HG02798 (cell line): ENCODE measurements around the gene COA5.

Experiments used
- ATAC-seq: cut with Tn5 transposase; IDR thresholded peaks from one replicate; pipeline ENCODE4 v1.9.1; 2021; ENCODE audit warnings: mild to moderate bottlenecking; ENCODE audit not compliant: unreplicated experiment, poor library complexity

COA5 gene

DNA sequence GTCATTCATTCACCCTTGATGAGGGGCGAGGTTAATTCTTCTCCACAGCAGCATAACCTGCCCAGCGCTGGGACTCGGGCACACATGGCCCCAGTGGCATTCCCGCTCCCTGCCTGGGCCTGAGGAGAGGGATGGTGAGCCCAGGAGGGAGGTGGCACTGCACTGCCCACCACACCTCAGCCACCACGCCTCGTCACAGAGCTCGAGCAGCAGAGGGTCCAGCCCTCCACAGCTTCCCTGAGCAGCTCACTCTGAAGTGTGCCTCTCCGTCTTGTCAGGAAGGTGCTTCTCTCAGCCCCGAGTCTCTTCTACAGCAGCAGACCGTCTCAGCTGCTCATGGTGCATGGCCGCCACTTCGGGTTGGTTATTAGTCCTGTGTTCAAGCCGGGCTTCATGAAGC lies 34.9 kb downstream of the COA5 start:
- ATAC-seq = no peak

DNA sequence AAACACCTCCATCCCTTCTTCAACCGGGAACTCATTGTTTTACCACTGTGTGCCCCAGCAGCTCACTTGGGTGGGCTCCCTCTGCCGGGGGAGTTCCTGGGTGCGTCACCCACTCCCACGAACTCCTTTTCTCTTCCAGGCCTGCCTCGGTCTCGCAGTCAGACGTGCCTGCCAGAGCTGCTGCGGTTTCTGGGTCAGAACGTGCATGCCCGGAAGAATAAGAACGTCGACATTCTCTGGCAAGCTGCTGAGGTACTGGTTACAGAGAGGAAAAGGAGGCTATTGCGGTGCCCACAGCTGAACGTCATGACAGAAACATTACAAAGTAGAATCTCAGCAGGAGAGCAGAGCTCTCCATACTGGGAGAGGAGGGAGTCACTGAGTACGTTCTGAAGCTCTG lies 35.6 kb downstream of the COA5 start:
- ATAC-seq = no peak

DNA sequence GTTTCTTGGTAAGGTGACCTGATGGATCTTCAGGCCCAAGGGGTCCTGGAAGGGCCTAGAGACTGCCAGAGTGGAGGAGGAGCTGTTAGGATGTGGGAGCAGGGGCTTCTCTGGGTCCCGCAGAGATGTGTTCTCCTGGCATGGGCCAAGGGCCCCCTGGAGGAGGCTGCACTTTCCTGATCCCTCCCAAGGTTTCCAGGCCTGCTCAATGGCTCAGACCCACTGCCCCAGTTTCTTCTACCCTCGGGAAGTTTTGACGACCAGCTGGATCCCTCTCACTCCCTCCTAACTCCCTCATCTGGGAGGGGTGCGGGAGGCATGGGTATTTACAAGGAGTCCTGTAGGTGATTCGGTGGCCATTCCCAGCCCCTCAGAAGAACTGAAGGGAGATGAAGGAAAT lies 36.1 kb downstream of the COA5 start:
- no peak for ATAC-seq

DNA sequence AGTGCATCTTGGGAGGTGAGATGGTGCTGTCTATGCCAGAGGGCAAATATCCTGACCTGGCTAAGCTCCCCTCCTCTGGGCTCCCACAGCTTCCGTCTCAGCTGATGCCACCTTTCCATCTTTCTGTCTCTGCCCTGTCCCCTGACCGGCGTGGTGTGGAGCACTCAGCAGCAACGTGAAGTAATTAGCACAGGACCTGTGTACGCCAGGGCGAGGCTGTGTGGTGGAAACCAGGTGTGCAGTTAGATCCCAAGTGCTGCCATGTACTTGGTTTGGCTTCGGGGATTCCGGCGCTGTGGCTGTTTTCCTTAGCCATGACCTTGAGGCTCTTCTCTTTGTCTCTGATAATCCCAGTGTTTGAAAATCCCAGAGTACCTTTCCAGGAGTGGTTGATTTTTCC lies 36.5 kb downstream of the COA5 start:
- ATAC-seq = no peak

DNA sequence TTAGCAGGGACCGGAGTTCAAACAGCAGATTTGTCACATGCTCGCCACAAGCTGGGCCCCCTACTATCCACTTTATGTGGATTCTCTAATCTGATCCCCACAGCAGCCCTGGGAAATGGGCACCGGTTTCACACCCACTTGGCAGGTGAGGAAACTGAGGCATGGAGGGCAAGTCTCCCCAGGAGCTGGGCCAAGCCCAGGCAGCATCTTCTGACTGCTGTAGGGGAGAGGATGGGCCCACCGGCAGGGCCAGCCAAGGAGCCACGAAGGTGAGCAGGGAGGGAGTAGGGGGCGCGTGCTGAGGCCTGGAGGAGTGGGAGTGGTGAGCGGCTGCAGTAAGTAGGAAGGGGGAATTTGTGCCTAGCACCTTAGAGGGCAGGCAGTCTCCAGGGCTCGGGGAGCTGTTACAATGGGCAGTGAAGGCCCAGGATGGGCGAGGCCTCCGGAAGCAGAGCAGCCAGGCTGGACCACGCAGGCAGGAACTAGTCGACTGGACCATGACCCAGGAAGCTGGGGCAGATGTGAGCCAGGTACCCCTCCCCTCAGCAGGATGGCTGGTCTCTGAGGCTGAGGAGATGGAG lies 37.1 kb downstream of the COA5 start:
- no peak for ATAC-seq

DNA sequence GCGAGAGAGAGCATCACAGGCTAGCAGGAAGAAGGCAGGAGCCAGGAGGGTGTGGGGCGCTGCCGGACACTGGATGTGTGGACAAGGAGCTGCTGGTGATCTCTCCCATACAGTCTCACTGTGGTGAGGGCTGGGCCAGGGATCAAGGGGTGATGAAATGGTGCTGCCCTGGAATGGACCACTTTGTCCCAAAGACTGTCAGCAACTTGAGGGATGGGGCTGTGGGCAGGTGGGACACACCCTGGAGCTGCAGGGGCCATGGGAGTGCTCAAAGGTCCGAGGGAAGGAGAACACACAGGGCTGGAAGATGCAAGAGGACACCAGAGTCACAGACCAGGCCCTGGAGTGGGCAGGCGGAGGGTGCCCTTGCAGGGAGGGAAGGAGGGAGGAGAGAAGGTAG lies 38.0 kb downstream of the COA5 start:
- no peak for ATAC-seq

DNA sequence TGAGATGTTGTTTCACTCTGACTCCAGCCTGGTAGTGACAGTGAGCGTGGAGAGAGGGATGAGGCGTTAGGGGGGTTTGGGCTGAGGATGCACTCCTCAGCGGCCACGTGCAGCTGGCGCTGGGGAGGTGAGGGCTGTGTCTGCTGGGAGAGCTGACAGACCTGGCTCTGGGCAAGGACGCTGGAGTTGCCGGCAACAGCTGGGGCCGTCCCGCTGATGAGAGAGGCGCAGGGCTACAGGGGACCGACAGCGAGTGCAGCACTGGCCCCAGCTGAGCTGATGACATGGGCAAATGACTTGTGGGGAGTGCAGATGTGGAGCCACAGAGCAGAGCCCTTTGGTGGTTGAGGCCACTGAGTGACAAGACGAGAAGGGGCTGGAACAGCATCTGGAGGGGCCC lies 38.4 kb downstream of the COA5 start:
- ATAC-seq = no peak

DNA sequence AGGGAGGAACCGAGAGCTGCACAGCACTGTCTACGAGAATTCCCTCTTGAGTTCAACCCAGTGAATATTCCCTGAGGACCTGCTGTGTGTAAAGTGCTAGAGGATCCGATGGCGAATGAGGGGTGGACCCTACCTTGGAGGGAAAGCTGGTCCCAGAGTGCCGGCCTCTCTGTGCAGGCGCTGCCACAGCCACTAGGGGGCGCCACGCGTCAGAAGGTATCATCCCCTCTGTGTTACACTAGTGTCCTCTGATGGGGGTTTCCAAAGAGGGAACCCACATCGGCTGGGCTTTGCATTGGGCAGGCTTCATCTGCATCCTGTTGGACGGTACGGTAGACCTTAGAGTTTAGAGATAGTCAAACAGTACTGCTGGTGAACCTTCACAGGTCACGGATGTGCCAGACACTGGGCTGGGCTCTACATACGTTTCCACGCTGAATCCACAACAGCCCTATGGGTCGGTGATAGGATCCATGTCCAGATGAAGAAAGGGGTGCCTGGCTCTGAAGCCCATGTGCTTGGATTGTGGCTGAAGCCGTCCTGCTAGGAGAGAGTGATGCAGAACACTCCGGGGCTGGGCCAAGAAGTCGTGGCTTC lies 39.0 kb downstream of the COA5 start:
- peak; percentile 64 for ATAC-seq

DNA sequence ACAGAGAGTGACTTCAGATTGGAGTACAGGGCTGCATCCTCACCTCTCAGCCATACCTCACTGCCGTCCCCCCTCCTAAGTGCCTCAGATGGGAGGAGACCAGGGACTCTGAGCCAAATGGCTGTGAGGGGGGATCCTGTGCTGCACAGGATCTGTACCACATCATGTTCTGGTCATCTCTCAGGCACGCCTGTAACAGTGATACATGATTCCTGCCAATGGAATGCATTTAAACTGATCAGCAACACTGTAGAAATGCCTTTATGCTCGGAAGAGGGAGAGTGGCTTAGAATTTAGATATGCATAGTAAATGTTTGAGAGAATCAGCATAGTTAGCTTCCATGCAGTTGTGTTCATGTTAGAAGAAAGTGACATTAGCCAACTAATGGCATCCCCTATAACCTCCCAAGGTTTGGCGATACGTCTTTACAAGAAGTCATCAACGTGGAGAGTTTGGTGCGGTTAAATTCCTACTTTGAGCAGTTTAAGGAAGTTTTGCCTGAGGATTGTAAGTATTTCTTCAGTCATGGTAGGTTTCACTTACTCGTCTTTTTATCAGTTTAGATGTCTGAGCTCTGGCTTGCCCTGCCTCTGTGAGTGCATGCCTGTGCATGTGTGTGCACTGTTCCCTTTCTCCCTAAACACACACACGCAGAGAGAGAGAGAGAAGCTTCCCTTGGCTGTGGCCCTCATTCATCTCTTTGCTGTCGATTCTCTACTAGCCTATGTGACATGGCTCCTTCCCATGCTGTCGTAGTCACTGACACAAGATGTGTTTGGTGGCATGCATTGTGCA lies 40.0 kb downstream of the COA5 start:
- no peak for ATAC-seq

DNA sequence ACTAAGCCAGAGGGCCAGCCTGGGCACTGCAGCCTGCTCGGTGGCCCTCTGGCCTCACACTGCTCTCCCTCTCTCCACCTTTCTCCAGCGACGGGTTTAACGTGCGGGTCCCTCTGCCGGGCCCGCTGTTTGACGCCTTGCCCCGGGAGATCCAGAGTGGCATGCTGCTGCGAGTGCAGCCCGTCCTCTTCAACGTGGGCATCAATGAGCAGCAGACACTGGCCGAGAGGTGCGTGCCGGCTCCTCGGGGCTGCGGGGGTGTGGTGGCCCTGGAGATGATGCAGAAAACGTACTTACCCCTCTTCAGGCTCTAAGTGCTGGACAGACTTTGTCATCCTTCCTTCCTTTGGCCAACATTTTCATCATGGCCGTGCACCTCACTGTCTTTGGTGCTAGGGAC lies 42.4 kb downstream of the COA5 start:
- ATAC-seq = no peak

DNA sequence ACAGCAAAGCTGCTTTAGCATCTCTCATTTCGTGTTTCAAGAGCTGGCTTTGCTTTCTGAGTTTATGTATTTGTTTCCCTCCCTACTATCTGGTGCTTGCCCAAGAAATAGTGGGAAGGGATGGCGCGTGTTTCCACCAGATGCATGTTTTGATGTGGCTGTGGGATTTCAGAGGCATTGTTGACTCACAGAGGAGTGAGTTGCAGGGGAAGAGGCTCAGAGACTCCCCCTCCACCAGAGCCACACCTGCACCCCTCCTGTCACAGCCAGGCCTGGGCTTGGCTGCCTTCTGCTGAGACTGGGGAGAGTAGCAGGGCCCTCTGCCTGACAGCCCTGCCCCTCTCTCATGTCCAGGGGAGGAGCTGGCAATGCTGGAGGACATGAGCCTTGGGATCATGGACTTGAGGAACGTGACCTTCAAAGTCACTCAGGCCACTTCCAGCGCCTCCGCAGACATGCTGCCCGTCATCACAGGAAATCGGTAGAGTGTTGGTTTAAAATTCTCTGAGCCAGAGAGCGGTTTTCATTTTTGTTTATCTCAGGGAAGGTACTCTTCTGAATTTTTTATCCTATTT lies 42.9 kb downstream of the COA5 start:
- ATAC-seq = no peak

DNA sequence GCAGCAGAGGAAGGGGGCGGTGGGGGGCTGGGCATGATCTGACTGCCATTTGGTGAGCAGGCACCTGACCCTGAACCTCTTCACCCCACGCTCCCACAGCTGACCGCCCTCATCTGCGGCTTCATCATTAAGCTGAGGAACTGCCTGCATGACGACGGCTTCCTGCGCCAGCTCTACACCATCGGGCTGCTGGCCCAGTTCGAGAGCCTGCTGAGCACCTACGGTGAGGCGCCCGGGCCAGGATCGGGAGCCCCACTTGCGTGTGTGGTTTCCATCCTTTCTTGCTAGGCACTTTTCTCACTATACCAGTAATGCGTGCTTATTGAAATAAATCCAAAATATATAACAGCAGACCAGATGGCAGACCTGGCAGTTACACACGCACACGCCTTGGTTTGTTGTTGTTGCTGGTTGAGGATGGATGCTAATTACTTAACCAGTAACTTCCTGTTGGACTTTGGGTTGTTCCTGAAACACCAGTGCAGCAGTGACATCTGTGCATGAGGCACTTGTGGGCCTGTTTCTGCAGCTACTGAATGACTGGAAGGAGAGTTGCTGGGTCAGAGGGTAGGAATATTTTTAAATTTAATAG lies 43.7 kb downstream of the COA5 start:
- no peak for ATAC-seq

DNA sequence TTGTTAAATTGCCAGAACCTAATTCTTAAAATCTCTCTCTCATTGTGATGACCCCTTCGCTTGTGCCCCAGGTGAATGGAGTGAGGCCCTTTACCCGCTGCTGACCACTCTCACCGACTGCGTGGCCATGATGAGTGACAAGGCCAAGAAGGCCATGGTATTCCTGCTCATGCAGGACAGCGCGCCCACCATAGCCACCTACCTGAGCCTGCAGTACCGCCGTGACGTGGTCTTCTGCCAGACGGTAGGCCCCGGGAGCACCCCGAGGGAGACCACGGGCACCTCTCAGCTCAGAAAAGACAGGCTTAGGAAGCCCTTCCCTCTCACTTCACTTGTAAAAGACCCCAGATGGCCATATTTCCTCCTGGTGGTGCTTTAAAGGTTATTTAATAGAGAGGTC lies 44.9 kb downstream of the COA5 start:
- no peak for ATAC-seq

DNA sequence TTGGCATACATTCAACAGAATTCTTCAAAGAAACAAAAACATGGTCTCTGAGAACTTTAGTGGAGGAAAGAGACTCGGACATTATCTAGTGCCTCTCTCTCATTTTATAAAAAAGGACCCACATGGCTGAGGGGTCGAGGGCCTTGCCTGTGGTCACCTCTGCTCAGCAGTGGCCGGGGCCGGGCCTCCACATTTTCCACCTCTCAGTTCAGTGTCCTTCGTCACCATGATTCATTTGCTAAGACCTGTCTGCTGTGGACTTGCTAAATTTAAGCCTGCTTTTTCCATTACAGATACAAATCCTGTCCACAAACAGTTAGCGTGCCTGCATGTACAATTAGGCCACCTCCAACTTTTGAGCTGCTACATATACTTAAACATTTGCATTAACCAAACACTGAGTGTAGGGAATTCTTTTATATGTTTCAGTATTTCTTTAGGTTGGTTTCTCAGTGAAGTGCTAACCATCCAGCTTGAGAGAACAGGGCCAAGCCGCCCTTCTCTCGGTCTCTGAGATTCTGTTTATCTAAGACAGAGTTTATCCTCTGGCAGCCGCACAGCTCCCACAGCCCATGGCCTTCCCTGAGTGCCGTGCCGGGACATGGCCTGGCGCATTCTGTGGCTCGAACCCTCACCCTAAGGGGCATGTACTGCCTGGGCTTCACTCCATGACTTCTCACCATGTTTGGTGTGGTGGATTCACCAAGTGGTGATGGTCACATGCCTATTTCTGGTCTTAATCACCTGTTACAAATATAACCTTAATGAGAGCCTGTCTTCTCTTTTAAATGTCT lies 46.2 kb downstream of the COA5 start:
- ATAC-seq = no peak

DNA sequence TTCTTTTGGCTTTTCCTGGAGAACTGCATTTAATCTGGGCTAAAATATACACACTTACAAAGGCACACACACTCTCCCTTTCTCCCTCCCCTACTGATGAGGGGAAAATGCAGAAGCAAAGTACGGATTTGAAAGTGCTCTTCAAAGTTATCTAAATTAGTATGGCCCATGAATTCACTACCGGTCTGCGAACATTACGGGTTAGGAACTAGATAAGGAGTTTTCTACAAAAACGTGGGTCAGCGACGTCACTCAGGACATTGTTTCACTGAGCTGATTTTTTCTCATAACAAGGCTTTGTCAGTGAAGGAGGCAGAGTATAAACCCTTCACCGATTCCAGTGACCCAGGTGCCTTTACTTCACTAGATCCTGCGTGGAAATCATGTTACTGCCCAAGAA lies 47.3 kb downstream of the COA5 start:
- no peak for ATAC-seq

DNA sequence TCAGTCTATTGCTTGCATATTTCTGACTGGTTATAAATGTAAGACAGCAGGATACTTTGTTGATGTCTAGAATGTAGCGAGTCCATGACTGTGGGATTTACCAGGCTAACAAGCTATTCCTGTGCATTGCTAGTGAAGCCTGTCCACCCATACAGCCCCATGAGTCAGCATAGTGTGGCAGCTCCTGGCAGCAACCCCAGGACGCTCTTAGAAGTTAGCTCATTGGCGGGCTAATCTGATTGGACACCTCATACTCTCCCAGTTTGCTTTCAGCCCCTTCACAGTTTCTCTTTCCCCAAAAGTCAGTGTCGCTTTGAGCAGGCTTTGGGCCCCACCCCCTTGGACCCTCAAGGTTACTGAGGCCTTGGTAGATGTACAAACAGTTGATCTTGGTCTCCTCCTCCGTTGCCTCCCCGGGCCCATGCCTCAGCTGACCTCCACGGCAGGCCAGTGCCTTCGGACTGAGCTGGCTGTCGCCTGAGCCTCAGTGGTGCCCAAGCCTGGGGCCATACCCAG lies 48.0 kb downstream of the COA5 start:
- ATAC-seq = no peak

DNA sequence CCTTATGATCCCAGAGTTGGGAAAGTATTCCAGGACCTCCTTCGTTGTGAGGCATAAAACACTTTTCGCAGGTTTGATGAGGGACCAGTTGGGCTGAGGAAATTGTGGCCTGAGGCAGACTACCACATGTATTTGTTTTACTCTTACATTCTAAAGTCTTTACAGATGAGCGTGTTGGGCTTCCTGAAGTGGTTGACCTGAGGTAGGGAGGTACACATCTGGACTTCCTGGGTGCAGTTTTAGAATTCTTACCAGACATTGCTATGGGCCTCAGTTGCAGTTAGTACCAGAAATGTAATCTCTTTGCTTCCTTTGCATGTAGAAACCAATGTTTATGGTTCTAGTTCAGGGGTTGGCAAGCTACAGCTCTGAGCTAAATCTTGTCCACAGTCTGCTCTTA lies 48.7 kb downstream of the COA5 start:
- ATAC-seq = no peak

DNA sequence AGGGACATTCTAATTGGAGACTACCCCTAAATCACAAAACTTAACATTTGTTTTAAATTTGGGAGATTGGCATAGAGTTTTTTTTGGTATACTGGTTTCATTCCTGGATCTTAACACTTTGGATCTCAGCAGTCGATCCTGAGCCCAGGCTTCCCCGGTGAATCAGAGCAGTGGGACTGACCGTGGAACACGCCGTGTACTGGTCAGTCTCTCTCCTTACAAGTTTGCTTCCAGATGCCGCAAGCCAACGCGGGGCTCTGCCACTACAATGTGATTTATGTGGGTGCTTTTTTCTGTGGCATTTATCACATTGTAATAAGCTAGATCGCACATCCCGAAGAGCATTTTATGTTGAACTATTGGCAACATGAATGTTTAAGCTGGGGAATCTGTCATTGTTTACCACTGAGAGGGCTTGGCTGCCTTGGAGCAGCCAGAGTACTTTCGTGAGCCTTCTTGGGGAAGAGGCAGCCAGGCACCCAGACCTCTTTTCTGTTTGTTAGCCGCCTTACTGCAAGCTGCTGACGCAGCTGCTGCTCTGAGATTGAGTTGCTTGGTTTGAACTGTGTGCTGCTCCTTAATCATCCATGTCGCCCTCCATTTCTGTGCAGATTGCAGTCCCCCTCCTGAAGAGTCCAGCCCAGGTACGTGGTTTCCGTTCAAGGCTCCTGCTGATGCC lies 49.3 kb downstream of the COA5 start:
- no peak for ATAC-seq

DNA sequence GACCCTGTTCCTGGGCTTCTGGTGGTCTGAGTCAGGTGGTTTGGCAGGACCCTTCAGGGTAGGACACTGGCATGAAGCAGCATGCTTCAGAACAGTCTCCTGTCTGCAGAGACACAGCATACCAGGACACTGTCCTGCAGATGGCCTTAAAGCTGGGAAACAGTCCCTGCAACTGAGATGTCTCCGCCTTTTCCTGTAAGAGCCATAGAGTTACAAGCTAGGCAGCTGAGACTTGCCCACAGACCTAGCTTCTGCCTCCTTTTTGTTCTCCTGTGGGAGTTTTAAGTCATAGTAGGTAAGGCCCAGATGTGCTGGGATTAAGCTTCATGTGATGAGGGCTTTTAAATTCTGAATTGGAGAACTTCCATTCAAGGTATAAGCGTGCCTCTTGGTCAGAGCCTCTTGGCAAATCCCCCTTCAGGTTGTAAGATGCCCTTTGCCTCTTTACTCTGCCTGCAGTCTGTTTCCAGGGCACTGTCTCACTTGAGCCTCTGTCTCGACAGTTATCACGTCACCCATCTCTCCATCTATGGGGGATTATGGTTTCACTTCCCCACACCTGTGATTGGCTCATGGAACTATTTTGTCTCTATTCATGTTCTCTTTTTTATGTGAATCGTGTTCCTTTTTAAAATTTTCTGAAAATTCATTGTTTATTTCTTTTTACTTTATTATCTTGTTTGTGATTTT lies 51.8 kb downstream of the COA5 start:
- ATAC-seq = peak; percentile 68
